GM12874 (cell line): ENCODE results near the gene ZBTB6.

Experiments
- TF ChIP-seq, protein P1 (sequence below): IDR thresholded peaks from 2 replicates; pipeline ENCODE4 v1.5.1; 2011; ENCODE audit warnings: low read depth, mild to moderate bottlenecking, control low read depth, low read length, moderate library complexity; ENCODE audit not compliant: insufficient read depth

The ZBTB6 gene

DNA sequence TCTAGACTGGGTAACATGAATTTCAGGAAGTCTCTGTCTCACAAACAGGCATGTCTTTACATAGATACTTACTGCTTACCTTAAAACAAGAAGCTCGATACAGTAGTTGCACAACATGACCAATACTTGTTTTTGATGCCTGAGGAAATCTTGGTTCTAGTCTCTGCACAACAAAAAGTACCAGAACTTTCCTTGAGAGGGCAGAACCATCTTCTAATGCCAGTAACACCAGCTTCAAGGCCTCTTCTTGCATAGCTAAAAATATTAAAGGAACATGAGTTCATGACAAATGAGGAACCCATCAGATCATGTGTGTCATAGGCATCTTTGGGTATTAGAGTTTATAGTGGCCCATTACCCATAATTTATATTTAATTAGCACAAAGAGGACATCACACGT is 30.0 kb downstream of the ZBTB6 start:
- TF ChIP-seq, protein P1, sequence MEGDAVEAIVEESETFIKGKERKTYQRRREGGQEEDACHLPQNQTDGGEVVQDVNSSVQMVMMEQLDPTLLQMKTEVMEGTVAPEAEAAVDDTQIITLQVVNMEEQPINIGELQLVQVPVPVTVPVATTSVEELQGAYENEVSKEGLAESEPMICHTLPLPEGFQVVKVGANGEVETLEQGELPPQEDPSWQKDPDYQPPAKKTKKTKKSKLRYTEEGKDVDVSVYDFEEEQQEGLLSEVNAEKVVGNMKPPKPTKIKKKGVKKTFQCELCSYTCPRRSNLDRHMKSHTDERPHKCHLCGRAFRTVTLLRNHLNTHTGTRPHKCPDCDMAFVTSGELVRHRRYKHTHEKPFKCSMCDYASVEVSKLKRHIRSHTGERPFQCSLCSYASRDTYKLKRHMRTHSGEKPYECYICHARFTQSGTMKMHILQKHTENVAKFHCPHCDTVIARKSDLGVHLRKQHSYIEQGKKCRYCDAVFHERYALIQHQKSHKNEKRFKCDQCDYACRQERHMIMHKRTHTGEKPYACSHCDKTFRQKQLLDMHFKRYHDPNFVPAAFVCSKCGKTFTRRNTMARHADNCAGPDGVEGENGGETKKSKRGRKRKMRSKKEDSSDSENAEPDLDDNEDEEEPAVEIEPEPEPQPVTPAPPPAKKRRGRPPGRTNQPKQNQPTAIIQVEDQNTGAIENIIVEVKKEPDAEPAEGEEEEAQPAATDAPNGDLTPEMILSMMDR: no peak

DNA sequence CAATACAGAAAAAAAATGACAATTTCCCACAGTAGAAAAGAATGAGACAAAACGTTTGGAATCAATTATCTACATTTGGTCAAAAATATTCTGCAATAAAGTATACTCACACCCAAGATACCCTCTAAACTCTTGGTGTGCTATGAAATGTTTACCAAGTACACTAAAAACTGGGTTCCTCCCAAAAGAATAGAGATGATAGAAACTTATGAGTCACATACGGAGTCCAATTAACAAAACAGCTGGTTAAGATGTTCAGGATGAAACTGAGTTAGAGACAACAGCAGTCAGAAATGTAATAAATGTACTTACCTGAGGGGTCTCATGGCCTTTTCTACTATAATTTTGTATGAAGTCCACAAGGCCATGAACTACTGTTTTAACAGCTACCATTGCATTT is 33.7 kb downstream of the ZBTB6 start:
- TF ChIP-seq, protein P1: no peak

DNA sequence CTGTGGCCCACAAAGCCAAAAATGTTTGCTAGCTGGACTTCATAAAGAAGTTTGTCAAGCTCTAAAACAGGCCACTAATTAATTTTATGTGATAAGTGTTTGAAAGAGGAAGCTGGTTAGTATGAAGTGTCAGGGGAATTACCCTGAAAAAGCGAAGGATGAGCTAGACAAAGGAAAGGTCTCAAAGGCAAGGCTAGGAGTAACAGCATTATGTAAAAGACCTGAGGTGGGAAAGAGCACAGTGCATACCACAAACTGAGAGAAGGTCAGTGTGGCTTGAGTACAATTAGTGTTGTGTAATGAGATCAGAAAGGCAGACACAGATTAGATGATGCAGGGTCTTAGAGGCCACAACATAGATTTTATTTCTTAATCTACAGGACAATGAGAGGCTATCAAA is 37.6 kb downstream of the ZBTB6 start:
- TF ChIP-seq, protein P1: no peak

DNA sequence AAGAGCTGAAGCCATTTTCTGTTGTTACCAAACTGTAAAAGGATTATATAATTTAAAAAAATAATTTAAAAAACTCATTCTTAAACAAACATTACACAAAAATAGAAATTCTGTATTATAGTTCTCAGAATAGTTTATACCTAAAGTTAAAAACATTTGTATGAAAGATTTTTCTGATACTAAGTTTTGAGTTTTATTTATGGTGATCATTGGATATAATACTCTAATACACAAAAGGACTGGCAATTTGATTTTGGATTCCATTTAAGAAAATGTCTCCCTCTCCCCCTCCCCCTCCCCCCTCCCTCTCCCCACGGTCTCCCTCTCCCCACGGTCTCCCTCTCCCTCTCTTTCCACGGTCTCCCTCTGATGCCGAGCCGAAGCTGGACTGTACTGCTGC is 47.0 kb downstream of the ZBTB6 start:
- TF ChIP-seq, protein P1: no peak

DNA sequence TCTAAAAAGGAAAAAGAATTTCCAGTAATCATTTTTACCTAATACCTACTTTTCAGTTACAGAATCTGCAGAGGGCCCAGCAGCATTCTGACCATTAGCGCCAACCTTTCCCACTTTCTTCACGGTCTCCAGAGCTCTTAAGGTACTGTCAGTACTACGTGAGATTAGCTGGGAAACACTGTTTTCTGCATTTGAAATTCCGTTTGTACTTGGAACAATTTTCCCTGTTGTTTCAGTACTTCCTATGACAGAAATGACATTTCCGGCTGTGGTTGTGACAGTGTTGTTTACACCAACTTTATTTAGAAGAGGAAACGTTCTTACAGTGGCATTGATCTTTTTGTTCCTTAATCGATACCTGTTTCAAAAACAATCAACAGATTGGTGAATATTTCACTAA is 47.8 kb downstream of the ZBTB6 start:
- TF ChIP-seq, protein P1: no peak

DNA sequence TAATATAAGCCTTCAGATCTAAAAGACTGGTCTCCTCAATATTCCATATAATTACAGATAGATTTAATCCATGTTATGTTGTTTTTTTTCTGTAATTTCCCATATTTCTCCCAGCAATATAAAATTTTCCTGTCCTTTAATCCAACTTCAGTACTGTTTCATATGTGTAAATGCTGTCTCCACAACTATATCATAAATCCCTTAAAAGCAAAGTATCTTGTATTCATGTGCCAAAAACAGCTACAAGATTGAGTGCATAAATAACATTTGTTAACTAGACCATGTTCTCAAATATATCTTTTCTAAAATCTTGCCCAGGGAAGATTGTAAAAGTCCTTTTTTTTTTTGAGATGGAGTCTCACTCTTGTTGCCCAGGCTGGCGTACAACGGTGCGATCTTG is 49.7 kb downstream of the ZBTB6 start:
- TF ChIP-seq, protein P1: no peak

DNA sequence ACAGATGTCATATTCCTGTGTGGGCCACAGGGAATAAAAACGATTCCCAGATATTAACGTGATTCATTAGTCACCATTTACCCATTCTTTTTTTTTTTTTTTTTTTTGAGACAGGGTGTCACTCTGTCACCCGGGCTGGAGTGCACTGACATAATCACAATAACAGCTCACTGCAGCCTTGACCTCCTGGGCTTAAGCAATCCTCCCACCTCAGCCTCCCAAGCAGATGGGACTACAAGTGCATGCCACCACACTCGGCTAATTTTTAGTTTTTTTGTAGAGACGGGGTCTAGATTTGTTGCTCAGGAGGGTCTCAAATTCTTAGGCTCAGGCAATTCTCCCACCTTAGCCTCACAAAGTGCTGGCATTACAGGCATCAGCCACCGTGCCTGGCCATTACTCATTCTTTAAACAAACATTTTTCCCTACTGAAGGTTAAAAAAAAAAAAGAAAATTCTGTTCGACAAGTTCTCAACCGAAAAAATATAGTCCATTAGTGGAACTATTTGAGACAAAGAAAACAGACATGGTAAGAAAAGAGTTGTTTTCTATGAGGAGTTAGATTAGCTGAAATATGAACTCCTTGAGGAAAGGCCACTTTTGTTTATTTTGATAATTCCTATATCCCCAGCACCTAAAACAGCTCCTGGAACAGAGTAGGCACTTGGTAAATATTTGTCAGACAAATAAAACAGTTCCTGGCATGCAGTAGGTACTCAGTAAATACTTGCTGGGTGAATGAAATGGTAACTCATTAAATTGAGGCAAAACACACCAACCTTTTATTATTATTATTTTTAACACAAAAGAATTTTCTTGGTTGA is 52.6 kb downstream of the ZBTB6 start:
- TF ChIP-seq, protein P1: no peak
